Coronary artery (tissue), 2 donors: ENCODE results near the gene WWP2.

ENCODE experiments used
- DNase-seq: peaks from one replicate; pipeline ENCODE4 v3.0.0-alpha.2; 2017; ENCODE audit warnings: low spot score
- H3K27ac ChIP-seq, 2 donors: fragments of 200-600 bp; sonication (generic); one replicate each; pipeline ENCODE4 v1.5.1; 2016 to 2019
- H3K4me3 ChIP-seq: fragments of 200-600 bp; sonication (generic); 2 replicates; pipeline ENCODE4 v1.5.1; 2016; ENCODE audit warnings: mild to moderate bottlenecking, moderate library complexity
- TF ChIP-seq, protein P1 (sequence below): fragments of 200-600 bp; sonication (generic); IDR thresholded peaks from one replicate; pipeline ENCODE4 v1.5.1; 2019; ENCODE audit warnings: antibody characterized with exemption

Gene WWP2

DNA sequence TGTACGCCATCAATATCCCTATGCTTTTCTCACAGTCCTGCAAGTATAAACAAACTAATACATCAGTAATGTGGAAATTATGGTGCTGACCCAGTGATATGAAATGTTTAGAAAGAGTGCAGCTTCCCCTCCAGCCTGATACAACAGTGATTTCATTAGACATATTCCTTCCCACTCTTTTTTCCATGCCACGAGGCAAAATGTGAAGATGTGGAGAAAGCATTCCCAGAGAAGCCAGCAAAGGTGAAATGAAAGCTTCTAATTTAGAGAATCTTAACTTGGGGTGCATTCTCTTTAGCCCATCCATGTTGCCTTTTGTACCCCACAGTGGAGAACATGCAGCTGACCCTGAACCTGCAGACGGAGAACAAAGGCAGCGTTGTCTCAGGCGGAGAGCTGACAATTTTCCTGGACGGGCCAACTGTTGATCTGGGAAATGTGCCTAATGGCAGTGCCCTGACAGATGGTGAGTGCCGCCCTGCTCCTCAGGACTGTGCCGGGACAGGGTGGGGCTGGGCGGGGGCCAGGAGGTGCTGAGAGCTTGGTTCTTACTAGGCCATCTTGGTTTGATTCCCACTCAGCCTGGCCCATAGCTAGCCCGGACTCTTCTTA lies 77.8 kb downstream of the WWP2 start:
- TF ChIP-seq, protein P1, sequence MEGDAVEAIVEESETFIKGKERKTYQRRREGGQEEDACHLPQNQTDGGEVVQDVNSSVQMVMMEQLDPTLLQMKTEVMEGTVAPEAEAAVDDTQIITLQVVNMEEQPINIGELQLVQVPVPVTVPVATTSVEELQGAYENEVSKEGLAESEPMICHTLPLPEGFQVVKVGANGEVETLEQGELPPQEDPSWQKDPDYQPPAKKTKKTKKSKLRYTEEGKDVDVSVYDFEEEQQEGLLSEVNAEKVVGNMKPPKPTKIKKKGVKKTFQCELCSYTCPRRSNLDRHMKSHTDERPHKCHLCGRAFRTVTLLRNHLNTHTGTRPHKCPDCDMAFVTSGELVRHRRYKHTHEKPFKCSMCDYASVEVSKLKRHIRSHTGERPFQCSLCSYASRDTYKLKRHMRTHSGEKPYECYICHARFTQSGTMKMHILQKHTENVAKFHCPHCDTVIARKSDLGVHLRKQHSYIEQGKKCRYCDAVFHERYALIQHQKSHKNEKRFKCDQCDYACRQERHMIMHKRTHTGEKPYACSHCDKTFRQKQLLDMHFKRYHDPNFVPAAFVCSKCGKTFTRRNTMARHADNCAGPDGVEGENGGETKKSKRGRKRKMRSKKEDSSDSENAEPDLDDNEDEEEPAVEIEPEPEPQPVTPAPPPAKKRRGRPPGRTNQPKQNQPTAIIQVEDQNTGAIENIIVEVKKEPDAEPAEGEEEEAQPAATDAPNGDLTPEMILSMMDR, result no peak
- Histone ChIP-seq H3K4me3 (no peak overlapping the region), H3K27ac (peak overlapping the region; percentile 43 to 85)
- DNase-seq, result no peak

DNA sequence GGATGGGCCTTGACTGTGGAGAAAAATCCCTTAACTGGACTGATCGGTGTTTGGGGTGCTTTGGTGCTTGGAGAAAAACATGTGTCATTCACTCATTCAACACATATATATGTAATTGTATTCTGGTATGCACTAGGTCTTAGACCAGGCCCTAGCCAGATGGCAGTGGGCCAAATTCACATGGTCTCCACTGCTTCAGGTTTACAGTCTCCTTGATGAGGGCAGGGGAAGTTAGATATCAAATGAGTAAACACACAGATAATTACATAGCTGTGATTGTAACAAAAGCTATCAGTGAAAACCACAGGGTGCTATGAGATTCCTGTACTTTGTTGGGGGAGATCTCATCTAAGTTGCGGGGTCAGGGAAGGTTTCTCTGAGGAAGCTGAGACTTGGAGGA lies 78.8 kb downstream of the WWP2 start:
- peak overlapping the region in 1 of 2 donors; percentile 42 for H3K27ac ChIP-seq

DNA sequence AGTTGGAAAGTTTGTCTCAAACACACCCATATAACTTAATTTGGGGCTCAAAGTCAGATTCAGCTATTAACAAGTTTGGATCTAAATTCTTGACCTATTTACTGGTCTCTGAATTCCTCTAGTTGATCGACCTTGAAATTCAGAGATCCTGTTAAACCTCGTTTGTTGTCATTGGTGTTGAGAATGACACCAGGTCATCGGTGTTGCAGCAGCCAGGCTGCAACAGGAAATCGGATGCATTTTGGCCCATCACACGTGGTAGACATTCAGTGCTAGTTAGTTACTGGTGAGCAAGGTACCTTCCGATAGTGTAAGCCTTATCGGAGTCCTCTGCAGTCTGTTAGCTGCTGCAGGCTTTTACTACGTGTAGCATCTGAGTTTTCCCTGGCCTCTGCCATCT lies 82.3 kb downstream of the WWP2 start:
- TF ChIP-seq, protein P1, result no peak
- DNase-seq, result no peak
- Histone ChIP-seq H3K27ac (no peak overlapping the region), H3K4me3 (no peak overlapping the region)

More for the DNA sequence above, 78.8 kb downstream of the WWP2 start:
- TF ChIP-seq, protein P1, result no peak
- DNase-seq, result no peak
- H3K4me3 ChIP-seq, result no peak overlapping the region

DNA sequence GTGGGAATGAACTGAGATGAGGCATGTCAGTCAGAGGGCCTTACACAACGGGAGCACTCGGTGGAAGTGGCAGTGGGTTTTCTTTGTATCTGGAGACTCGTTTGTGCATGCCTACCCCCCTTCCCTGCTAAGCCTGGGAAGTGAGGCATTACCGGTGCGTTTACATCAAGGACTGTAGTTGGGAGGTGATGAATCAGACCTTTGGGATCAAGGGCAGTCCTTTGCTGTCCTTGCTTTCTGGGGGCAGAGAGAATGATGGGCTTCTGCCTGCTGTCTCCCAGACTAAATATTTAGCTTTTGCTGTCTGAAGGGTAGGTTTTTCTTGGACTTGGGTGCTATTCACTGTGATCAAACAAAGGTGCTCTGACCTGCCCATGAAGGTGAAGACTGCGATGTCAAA lies 83.0 kb downstream of the WWP2 start:
- TF ChIP-seq, protein P1, result no peak
- no peak for DNase-seq

DNA sequence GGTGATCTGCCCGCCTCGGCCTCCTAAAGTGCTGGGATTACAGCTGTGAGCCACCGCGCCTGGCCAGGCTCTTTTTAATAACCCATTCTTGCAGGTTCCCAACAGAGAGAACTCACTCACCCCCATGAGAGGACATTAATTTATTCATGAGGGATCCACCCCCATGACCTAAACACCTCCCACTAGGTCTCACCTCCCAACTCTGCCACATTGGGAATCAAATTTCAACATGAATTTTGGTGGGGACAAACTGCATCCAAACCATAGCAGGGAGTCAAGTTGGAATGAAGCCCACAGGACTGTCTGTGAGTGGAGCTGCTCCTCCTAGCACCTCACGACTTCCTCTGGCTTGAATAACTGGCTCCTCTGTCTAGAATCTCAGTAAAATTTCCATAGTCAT lies 85.5 kb downstream of the WWP2 start:
- no peak for DNase-seq
- H3K4me3 ChIP-seq, result no peak overlapping the region
- TF ChIP-seq, protein P1, result no peak
- peak overlapping the region; percentile 64 to 67 for H3K27ac ChIP-seq

More for the DNA sequence above, 83.0 kb downstream of the WWP2 start:
- H3K4me3 ChIP-seq, result no peak overlapping the region
- no peak overlapping the region for H3K27ac ChIP-seq

DNA sequence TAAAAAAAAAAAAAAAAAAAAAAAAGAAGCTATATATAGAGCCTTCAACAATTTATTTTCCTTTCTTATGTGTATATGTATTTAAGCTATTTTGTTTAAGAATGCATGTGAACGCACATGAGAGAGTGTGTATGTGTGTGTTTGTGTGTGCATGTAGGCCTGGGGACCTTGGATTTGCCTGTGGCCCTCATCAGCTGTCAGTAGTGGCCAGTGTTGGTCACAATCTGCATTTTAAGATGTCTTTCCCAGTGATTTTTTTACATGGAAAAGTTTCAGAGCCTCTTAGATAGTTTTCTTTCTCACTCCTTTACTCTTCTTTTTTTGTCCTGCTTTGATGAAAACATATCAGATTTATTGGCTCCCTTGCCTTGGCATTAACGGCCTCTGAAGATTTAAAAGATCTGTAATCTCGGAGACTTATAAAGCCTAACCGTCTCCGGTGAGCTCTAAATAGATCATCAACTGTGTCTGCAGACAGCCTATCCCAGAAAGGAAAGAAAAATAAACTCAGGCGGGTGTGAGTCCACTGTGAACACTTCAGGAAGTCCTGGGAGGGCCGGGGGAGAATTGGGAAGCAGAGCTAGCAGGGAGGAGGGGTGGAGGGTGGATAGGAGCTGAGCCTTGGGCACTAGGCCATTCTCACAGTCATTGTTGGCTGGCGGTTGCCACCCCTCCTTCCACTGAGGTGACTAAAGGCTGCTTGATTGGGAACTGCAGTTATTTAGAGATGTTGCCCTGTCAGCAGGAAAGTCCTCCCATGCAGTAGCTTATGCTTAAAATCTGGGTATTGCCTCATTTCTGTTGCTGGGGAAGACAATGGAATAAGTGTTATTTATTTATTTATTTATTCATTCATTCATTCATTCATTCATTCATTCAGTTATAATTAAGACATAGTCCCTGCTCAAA lies 86.8 kb downstream of the WWP2 start:
- Histone ChIP-seq H3K4me3 (peak overlapping the region; percentile 46), H3K27ac (peak overlapping the region; percentile 64 to 67)
- peak; percentile 96 for DNase-seq
- TF ChIP-seq, protein P1, result no peak
